K562 (cell line): ENCODE data around the gene PI4KA. TPM values are rescaled to one million over a fixed set of nuclear protein-coding genes. Genes with fewer than 3 reads are reported as not detected.
A peak's percentile ranks its signal among the peaks of the same experiment; 100 is the strongest.

Experiments
- ADNP ChIP-seq: fragments of 200-800 bp; sonication (Bioruptor generic); IDR thresholded peaks from 2 replicates; pipeline ENCODE4 v1.6.1; 2016; ENCODE audit warnings: missing genetic modification characterization, missing compliant biosample characterization
- BHLHE40 ChIP-seq: IDR thresholded peaks from 2 replicates; pipeline ENCODE4 v1.6.1; 2011; ENCODE audit warnings: low read length, improper control_type of control experiment
- C11orf30 ChIP-seq: fragments of 450-650 bp; IDR thresholded peaks from 2 replicates; pipeline ENCODE4 v1.6.1; 2016; ENCODE audit warnings: low read depth, mild to moderate bottlenecking
- CBX1 ChIP-seq: sonication (generic); IDR thresholded peaks from 2 replicates; pipeline ENCODE4 v1.6.1; 2016; ENCODE audit warnings: antibody characterized with exemption, low read depth, mild to moderate bottlenecking
- CREB3L1 ChIP-seq: fragments of 450-650 bp; IDR thresholded peaks from 2 replicates; pipeline ENCODE4 v1.6.1; 2014; ENCODE audit warnings: low read depth, mild to moderate bottlenecking, moderate library complexity, borderline replicate concordance
- DDX20 ChIP-seq: fragments of 450-650 bp; IDR thresholded peaks from 2 replicates; pipeline ENCODE4 v1.6.1; 2016; ENCODE audit warnings: missing genetic modification characterization, low read depth, mild to moderate bottlenecking, missing compliant biosample characterization, moderate library complexity
- GMEB1 ChIP-seq: fragments of 250-450 bp; sonication (Bioruptor Pico); IDR thresholded peaks from 2 replicates; pipeline ENCODE4 v1.4.0; 2020; ENCODE audit warnings: mild to moderate bottlenecking
- HDAC8 ChIP-seq: fragments of 450-650 bp; IDR thresholded peaks from 2 replicates; pipeline ENCODE4 v1.6.1; 2016; ENCODE audit warnings: mild to moderate bottlenecking, missing genetic modification characterization, moderate library complexity, missing compliant biosample characterization
- MAX ChIP-seq: sonication (generic); formaldehyde crosslinking; IDR thresholded peaks from 2 replicates; pipeline ENCODE4 v1.9.0; 2022; ENCODE audit warnings: mild to moderate bottlenecking, missing genetic modification reagents
- NFATC3 ChIP-seq: fragments of 450-650 bp; IDR thresholded peaks from 2 replicates; pipeline ENCODE4 v1.6.1; 2017; ENCODE audit warnings: mild to moderate bottlenecking
- PHTF2 ChIP-seq: fragments of 250-450 bp; sonication (Bioruptor Pico); IDR thresholded peaks from 2 replicates; pipeline ENCODE4 v1.5.0; 2021; ENCODE audit warnings: mild to moderate bottlenecking
- RUNX1 ChIP-seq: sonication (generic); IDR thresholded peaks from 2 replicates; pipeline ENCODE4 v1.6.1; 2016; ENCODE audit warnings: antibody characterized with exemption, low read depth
- SAFB2 ChIP-seq: fragments of 200-400 bp; formaldehyde crosslinking; IDR thresholded peaks from 2 replicates; pipeline ENCODE4 v1.6.1; 2018; ENCODE audit warnings: borderline replicate concordance, low read length, low read depth, moderate library complexity; ENCODE audit not compliant: severe bottlenecking
- SMAD1 ChIP-seq: fragments of 150-350 bp; IDR thresholded peaks from 2 replicates; pipeline ENCODE4 v1.6.1; 2014; ENCODE audit warnings: low read length, low read depth; ENCODE audit not compliant: partially characterized antibody
- XRCC4 ChIP-seq: IDR thresholded peaks from one replicate; pipeline ENCODE4 v1.6.1; 2011; ENCODE audit not compliant: insufficient read depth, insufficient read length; ENCODE audit errors: extremely low read depth
- ZBTB49 ChIP-seq: sonication (generic); formaldehyde crosslinking; IDR thresholded peaks from 2 replicates; pipeline ENCODE4 v1.8.0; 2022; ENCODE audit warnings: missing genetic modification reagents, mild to moderate bottlenecking, borderline replicate concordance
- ZBTB8A ChIP-seq: fragments of 450-650 bp; IDR thresholded peaks from 2 replicates; pipeline ENCODE4 v1.6.1; 2018; ENCODE audit warnings: mild to moderate bottlenecking, moderate library complexity; ENCODE audit not compliant: partially characterized antibody
- ZNF324 ChIP-seq: fragments of 250-450 bp; sonication (Bioruptor Pico); IDR thresholded peaks from 2 replicates; pipeline ENCODE4 v1.4.0; 2020; ENCODE audit warnings: mild to moderate bottlenecking
- ZNF449 ChIP-seq: fragments of 250-450 bp; sonication (Bioruptor Pico); IDR thresholded peaks from 2 replicates; pipeline ENCODE4 v1.8.0; 2022; ENCODE audit warnings: moderate library complexity, mild to moderate bottlenecking, inconsistent platforms
- polyA plus RNA-seq, 8 experiments: library from polyadenylated mRNA; depleted of rRNA in 4 of 8; stranded (reverse) in 5 of 8; unstranded in 3 of 8; fragments of >200 nt; fragmentation: Nextera tagmentation in 2 of 8; fragmentation: Illumina TruSeq in 1 of 8; extraction: Ambion mirVana in 2 of 8; extraction: Trizol in 1 of 8; gene quantifications; 2 replicates each; pipeline versions ENCODE4 v1.2.1 to v1.2.3, GENCODE V29; 2011 to 2014; ENCODE audit warnings: inconsistent platforms in 1 of 8, missing spikeins in 1 of 8
- total RNA-seq, 7 experiments: library from RNA; depleted of rRNA in 6 of 7; stranded (reverse); fragments of >200 nt in 6 of 7; fragmentation: Illumina TruSeq in 2 of 7; extraction: Trizol in 2 of 7; gene quantifications; 2 replicates each; pipeline versions ENCODE4 v1.2.1 to v1.2.3, GENCODE V29; 2011 to 2021; ENCODE audit warnings: low replicate concordance in 1 of 7

PI4KA gene
- total and polyA plus RNA-seq, 9 of the 15 experiments (the other 6 are each of a cell fraction or from before 2014, with no cell fraction given): 7.3 to 187 (median 84.7) TPM

GRCh38 chr22:20885557-20886323 lies 27.1 kb upstream of the PI4KA start (continued):
- peak; percentile 88 for TF ChIP-seq CREB3L1
- TF ChIP-seq ZNF324 (CRISPR knock-in tag): no peak; the same call in 1 of the 2 replicates
- TF ChIP-seq CBX1: peak; percentile 89; the same call in 1 of the 2 replicates
- TF ChIP-seq BHLHE40: peak; percentile 65
- TF ChIP-seq SMAD1: peak; percentile 29
- TF ChIP-seq RUNX1: no peak
- no peak for TF ChIP-seq C11orf30
- no peak for TF ChIP-seq DDX20 (tag)
- no peak for TF ChIP-seq SAFB2
- peak; percentile 70 for TF ChIP-seq GMEB1 (CRISPR knock-in tag)
- TF ChIP-seq ZNF449 (CRISPR knock-in tag): peak; percentile 77; the same call in 1 of the 2 replicates
- peak; percentile 80; the same call in 1 of the 2 replicates for TF ChIP-seq NFATC3
- no peak for TF ChIP-seq XRCC4
- peak; percentile 88 for TF ChIP-seq MAX (CRISPR knock-in tag)
- TF ChIP-seq HDAC8: peak; percentile 89
- TF ChIP-seq ADNP: no peak
- no peak for TF ChIP-seq PHTF2 (CRISPR knock-in tag)
- TF ChIP-seq ZBTB8A: no peak
- TF ChIP-seq ZBTB49 (CRISPR knock-in tag): no peak
